H1 (cell line): ENCODE measurements around the gene SP7. TPM values are rescaled to one million over a fixed set of nuclear protein-coding genes. Genes with fewer than 3 reads are reported as not detected.

Experiments
- CTCF ChIA-PET: fragments of 300-600 bp; sonication (Branson Sonifier 250); formaldehyde crosslinking; loops from one replicate; lab custom pipeline; 2021; ENCODE audit not compliant: partially characterized antibody; lab: Charles Lee
- POLR2A ChIA-PET: fragments of 300-600 bp; sonication (Branson Sonifier 250); formaldehyde crosslinking; loops from one replicate; lab custom pipeline; 2021; ENCODE audit warnings: inconsistent platforms; ENCODE audit not compliant: partially characterized antibody; lab: Charles Lee
- DNase-seq, 2 experiments: peaks; one replicate each; pipeline versions ENCODE4 v3.0.0 to v3.0.0-alpha.2; 2010 to 2022; ENCODE audit warnings: low spot score in 2 of 2, low read depth in 1 of 2, mixed read lengths in 1 of 2
- FAIRE-seq: peaks from 2 replicates; lab custom pipeline; 2011; peaks lifted over from hg19 to GRCh38; lab: Jason Lieb, UNC
- H2AFZ ChIP-seq: 2 replicates; pipeline ENCODE4 v1.8.1; 2012; ENCODE audit warnings: low read length, inconsistent platforms
- H2AK5ac ChIP-seq: 2 replicates; pipeline ENCODE4 v1.6.1; 2013; ENCODE audit warnings: low read depth, low read length
- H2BK120ac ChIP-seq: replicated peaks from 2 replicates; pipeline ENCODE3; 2013; ENCODE audit warnings: low read depth, low read length, inconsistent platforms
- H2BK12ac ChIP-seq: 2 replicates; pipeline ENCODE4 v1.6.1; 2013; ENCODE audit warnings: low read depth, low read length
- H2BK15ac ChIP-seq: 2 replicates; pipeline ENCODE4 v1.6.1; 2013; ENCODE audit warnings: low read length
- H2BK20ac ChIP-seq: 2 replicates; pipeline ENCODE4 v1.6.1; 2013; ENCODE audit warnings: low read length
- H2BK5ac ChIP-seq: 2 replicates; pipeline ENCODE4 v1.6.1; 2013; ENCODE audit warnings: low read depth, low read length
- H3K14ac ChIP-seq: 2 replicates; pipeline ENCODE4 v1.6.1; 2013; ENCODE audit warnings: inconsistent platforms; ENCODE audit not compliant: insufficient read length
- H3K18ac ChIP-seq: 2 replicates; pipeline ENCODE4 v1.6.1; 2013; ENCODE audit warnings: low read length; ENCODE audit errors: extremely low read depth
- H3K23ac ChIP-seq: 2 replicates; pipeline ENCODE4 v1.6.1; 2013; ENCODE audit warnings: inconsistent platforms; ENCODE audit not compliant: insufficient read length
- H3K23me2 ChIP-seq: 2 replicates; pipeline ENCODE4 v1.6.1; 2013; ENCODE audit warnings: low read depth, low read length
- H3K27ac ChIP-seq: 2 replicates; pipeline ENCODE4 v1.6.1; 2011; ENCODE audit warnings: low read depth, low read length, inconsistent platforms
- H3K27me3 ChIP-seq, 4 experiments: replicated peaks in 1 of 4; 1 replicate in 1 of 4; 2 replicates in 3 of 4; pipeline versions ENCODE4 v1.6.1 to v1.8.1; 2011 to 2013; ENCODE audit warnings: low read length in 3 of 4, mild to moderate bottlenecking in 3 of 4, inconsistent platforms in 2 of 4, mixed read lengths in 2 of 4, moderate library complexity in 1 of 4; ENCODE audit not compliant: control insufficient read depth in 3 of 4, insufficient read depth in 3 of 4; ENCODE audit errors: extremely low read depth in 1 of 4
- H3K36me3 ChIP-seq, 4 experiments: 2 replicates each; pipeline versions ENCODE4 v1.6.1 to v1.8.1; 2011 to 2013; ENCODE audit warnings: mild to moderate bottlenecking in 4 of 4, low read length in 3 of 4, moderate library complexity in 2 of 4, control low read depth in 1 of 4, inconsistent platforms in 1 of 4; ENCODE audit not compliant: insufficient read depth in 4 of 4, control insufficient read depth in 2 of 4
- H3K4ac ChIP-seq: replicated peaks from 2 replicates; pipeline ENCODE3; 2013; ENCODE audit warnings: low read length, low read depth, mixed read lengths, inconsistent platforms; ENCODE audit not compliant: insufficient read length
- H3K4me1 ChIP-seq, 4 experiments: replicated peaks in 1 of 4; 1 replicate in 1 of 4; 2 replicates in 3 of 4; pipeline versions ENCODE4 v1.6.1 to v1.8.1; 2011 to 2013; ENCODE audit warnings: low read length in 3 of 4, inconsistent platforms in 2 of 4, mixed read lengths in 1 of 4; ENCODE audit not compliant: insufficient read depth in 4 of 4, control insufficient read depth in 3 of 4
- H3K4me2 ChIP-seq, 2 experiments: 2 replicates each; pipeline versions ENCODE4 v1.6.1 to v1.8.1; 2011 to 2013; ENCODE audit warnings: low read depth in 2 of 2, low read length in 2 of 2, control low read depth in 1 of 2, inconsistent platforms in 1 of 2, mild to moderate bottlenecking in 1 of 2; ENCODE audit not compliant: insufficient read depth in 1 of 2
- H3K4me3 ChIP-seq, 4 experiments: fragments of 200-600, 300-600 bp in 1 of 4; sonication (generic), shearing (Covaris generic), sonication (Bioruptor Twin) in 1 of 4; 2 replicates each; pipeline versions ENCODE4 v1.5.1 to v1.8.1; 2011 to 2016; ENCODE audit warnings: low read length in 4 of 4, low read depth in 3 of 4, control low read depth in 2 of 4, inconsistent platforms in 2 of 4, mild to moderate bottlenecking in 2 of 4, mixed read lengths in 1 of 4, moderate library complexity in 1 of 4; ENCODE audit not compliant: insufficient read depth in 2 of 4; ENCODE audit errors: extremely low read depth in 1 of 4
- H3K56ac ChIP-seq: replicated peaks from 2 replicates; pipeline ENCODE3; 2013; ENCODE audit warnings: low read depth, mild to moderate bottlenecking, mixed read lengths, low read length, inconsistent platforms; ENCODE audit not compliant: insufficient read length
- H3K79me1 ChIP-seq: 2 replicates; pipeline ENCODE4 v1.6.1; 2013; ENCODE audit warnings: low read depth, low read length, control low read depth
- H3K79me2 ChIP-seq, 2 experiments: 2 replicates each; pipeline versions ENCODE4 v1.6.1 to v1.8.1; 2012 to 2013; ENCODE audit warnings: low read length in 2 of 2, mild to moderate bottlenecking in 2 of 2, inconsistent platforms in 1 of 2; ENCODE audit not compliant: insufficient read depth in 2 of 2, control insufficient read depth in 1 of 2
- H3K9ac ChIP-seq, 4 experiments: replicated peaks in 1 of 4; 1 replicate in 1 of 4; 2 replicates in 3 of 4; pipeline versions ENCODE4 v1.6.1 to v1.8.1; 2011 to 2013; ENCODE audit warnings: low read depth in 3 of 4, low read length in 3 of 4, control low read depth in 2 of 4, mild to moderate bottlenecking in 2 of 4, moderate library complexity in 2 of 4, inconsistent platforms in 1 of 4; ENCODE audit errors: extremely low read depth in 1 of 4
- H3K9me3 ChIP-seq, 2 experiments: 2 replicates each; pipeline versions ENCODE4 v1.6.1 to v1.8.1; 2012 to 2013; ENCODE audit warnings: mild to moderate bottlenecking in 2 of 2, moderate library complexity in 2 of 2, control low read depth in 1 of 2, inconsistent platforms in 1 of 2, low read depth in 1 of 2, low read length in 1 of 2, mixed read lengths in 1 of 2; ENCODE audit not compliant: insufficient read depth in 2 of 2
- H4K20me1 ChIP-seq, 2 experiments: replicated peaks in 1 of 2; 2 replicates each; pipeline versions ENCODE3 to v1.8.1; 2011 to 2013; ENCODE audit warnings: inconsistent platforms in 2 of 2, low read length in 2 of 2, mild to moderate bottlenecking in 1 of 2; ENCODE audit not compliant: insufficient read depth in 2 of 2, control insufficient read depth in 1 of 2
- H4K5ac ChIP-seq: 2 replicates; pipeline ENCODE4 v1.6.1; 2013; ENCODE audit warnings: low read length, low read depth, mixed read lengths, inconsistent platforms; ENCODE audit not compliant: insufficient read length
- H4K8ac ChIP-seq: 2 replicates; pipeline ENCODE4 v1.8.0; 2013; ENCODE audit warnings: mild to moderate bottlenecking, moderate library complexity, low read length, inconsistent platforms; ENCODE audit not compliant: insufficient read depth; ENCODE audit errors: extremely low read depth
- H4K91ac ChIP-seq: replicated peaks from 2 replicates; pipeline ENCODE3; 2013; ENCODE audit warnings: low read length, mixed read lengths, inconsistent platforms; ENCODE audit not compliant: insufficient read length
- POLR2A ChIP-seq, 2 experiments: IDR thresholded peaks; 1 replicate in 1 of 2; 2 replicates in 1 of 2; pipeline ENCODE4 v1.6.1; 2011; ENCODE audit warnings: low read depth in 2 of 2, low read length in 2 of 2, mild to moderate bottlenecking in 2 of 2; ENCODE audit errors: control extremely low read depth in 1 of 2
- RFX5 ChIP-seq: IDR thresholded peaks from 2 replicates; pipeline ENCODE4 v1.6.1; 2011; ENCODE audit warnings: low read depth, low read length, improper control_type of control experiment, borderline replicate concordance
- WGBS, 2 experiments: shearing (Covaris generic) in 1 of 2; methylation state at CpG; one replicate each; pipeline versions ENCODE4 v1.1.6 to v1.1.7; 2013 to 2015; ENCODE audit warnings: low lambda C conversion rate in 2 of 2, mixed read lengths in 2 of 2, inconsistent platforms in 1 of 2, low coverage in 1 of 2, missing lambda C conversion rate in 1 of 2; ENCODE audit not compliant: insufficient replicate concordance in 2 of 2, insufficient coverage in 1 of 2, insufficient read length in 1 of 2; ENCODE audit errors: extremely low coverage in 1 of 2, missing lambda C conversion rate in 1 of 2; 5-methylcytosine and 5-hydroxymethylcytosine counted together
- polyA plus RNA-seq, 7 experiments: library from polyadenylated mRNA; depleted of rRNA in 3 of 7; stranded (reverse) in 5 of 7; unstranded in 2 of 7; fragments of >200 nt in 5 of 7; fragments of 200-250 nt in 2 of 7; gene quantifications; 1 replicate in 5 of 7; 2 replicates in 1 of 7; 4 replicates in 1 of 7; pipeline versions ENCODE4 v1.2.1 to v1.2.3, GENCODE V29; 2011 to 2013; ENCODE audit warnings: missing spikeins in 2 of 7, mixed read lengths in 2 of 7
- total RNA-seq: library from RNA; stranded (reverse); fragmentation: NEBNext Ultra II Directional; extraction: Animal tissue kit (Norgen Biotek cat#: 25700); gene quantifications from 2 replicates; pipeline ENCODE4 v1.2.1, GENCODE V29; 2021

Gene SP7
- total and polyA plus RNA-seq, 2 of the 8 experiments (the other 6 are each of a cell fraction or from before 2014, with no cell fraction given) = 0.12 to 0.13 TPM

GRCh38 chr12:53286448-53286847, 49.7 kb downstream of the SP7 start:
- Histone ChIP-seq H2BK15ac (no peak overlapping the region), H3K9me3 (no peaks in the 10 kb centered on the region), H3K4me3 (no peak overlapping the region), H2BK20ac (no peak overlapping the region), H3K9ac (no peak overlapping the region), H2BK120ac (no peak overlapping the region), H3K36me3 (peaks cover 31 to 66% (median 59%) of the 10 kb centered on the region in 4 experiments), H3K56ac (no peak overlapping the region), H3K4me2 (no peak overlapping the region), H3K4ac (no peak overlapping the region), H3K23ac (no peak overlapping the region), H2AFZ (no peak overlapping the region), H4K5ac (no peak overlapping the region), H3K79me2 (no peaks in the 10 kb centered on the region), H3K18ac (no peak overlapping the region), H3K4me1 (no peaks in the 10 kb centered on the region), H4K91ac (no peak overlapping the region), H3K79me1 (no peaks in the 10 kb centered on the region), H2BK12ac (no peak overlapping the region), H3K14ac (no peak overlapping the region), H4K20me1 (peaks cover 5% of the 10 kb centered on the region in 2 experiments), H3K23me2 (no peaks in the 10 kb centered on the region), H2BK5ac (no peak overlapping the region), H3K27ac (no peak overlapping the region), H2AK5ac (no peak overlapping the region), H4K8ac (no peak overlapping the region), H3K27me3 (no peaks in the 10 kb centered on the region)
- CTCF ChIA-PET = interaction anchor here (0.6 to 28.3 kb wide), 14 partner anchors 9 to 127 kb away, joined by 3 to 573 read pairs (median 13); partner anchors contain the start of genes ESPL1, ITGB7 and PFDN5
- no peak for FAIRE-seq
- whole genome bisulfite sequencing, 2 experiments = 95% methylated on average over 9 of the region's 9 CpGs; no CpG with 5 or more reads in 1 of the 2 experiments
- TF ChIP-seq RFX5 = no peak
- no peak for TF ChIP-seq POLR2A (IDR thresholded peaks at IDR 0.05; ENCODE audit: control extremely low read depth in 1 of 2, low read depth in 2 of 2, low read length in 2 of 2)
- DNase-seq = no peak
- POLR2A ChIA-PET = interaction anchor here (0.9 to 2.4 kb wide), 6 partner anchors 8 to 84 kb away, joined by 3 to 10 read pairs (median 3); partner anchors contain the start of genes ESPL1 and PFDN5
